Kidney (tissue), 14 donors: Measurements from ENCODE around the gene RAC2. TPM values are rescaled to one million over a fixed set of nuclear protein-coding genes. Genes with fewer than 3 reads are reported as not detected.
A peak's percentile ranks its signal among the peaks of the same experiment; 100 is the strongest.

Experiments
- DNase-seq, 5 donors: peaks; one replicate each; pipeline ENCODE4 v3.0.0-alpha.2; 2013 to 2020
- FAIRE-seq: peaks from 2 replicates; lab custom pipeline; 2012; peaks lifted over from hg19 to GRCh38; lab: Jason Lieb, UNC
- H3K27ac ChIP-seq, 2 donors: one replicate each; pipeline ENCODE4 v1.7.0; 2013; ENCODE audit warnings: low read depth in 2 of 2, low read length in 2 of 2, inconsistent platforms in 1 of 2
- H3K27me3 ChIP-seq: one replicate; pipeline ENCODE4 v1.7.1; 2013; ENCODE audit warnings: low read length, inconsistent platforms; ENCODE audit not compliant: control insufficient read depth, insufficient read depth
- H3K36me3 ChIP-seq, 3 donors: one replicate each; pipeline versions ENCODE4 v1.7.0 to v1.7.1; 2013; ENCODE audit warnings: low read length in 3 of 3, control low read depth in 1 of 3, inconsistent platforms in 1 of 3; ENCODE audit not compliant: insufficient read depth in 3 of 3, control insufficient read depth in 2 of 3
- H3K4me1 ChIP-seq, 3 donors: one replicate each; pipeline versions ENCODE4 v1.7.0 to v1.7.1; 2013; ENCODE audit warnings: low read length in 3 of 3, inconsistent platforms in 1 of 3, low read depth in 1 of 3; ENCODE audit not compliant: control insufficient read depth in 2 of 3, insufficient read depth in 2 of 3
- H3K4me3 ChIP-seq, 3 donors: one replicate each; pipeline versions ENCODE4 v1.7.0 to v1.8.1; 2013; ENCODE audit warnings: low read length in 3 of 3, control low read depth in 1 of 3, inconsistent platforms in 1 of 3
- H3K9ac ChIP-seq, 3 donors: one replicate each; pipeline versions ENCODE4 v1.7.0 to v1.7.1; 2013; ENCODE audit warnings: low read length in 3 of 3, control low read depth in 1 of 3, inconsistent platforms in 1 of 3
- H3K9me3 ChIP-seq, 3 donors: one replicate each; pipeline versions ENCODE4 v1.7.0 to v1.7.1; 2013; ENCODE audit warnings: low read length in 3 of 3, control low read depth in 1 of 3, inconsistent platforms in 1 of 3; ENCODE audit not compliant: control insufficient read depth in 2 of 3, insufficient read depth in 1 of 3
- CTCF ChIP-seq: IDR thresholded peaks from 3 replicates; pipeline ENCODE4 v1.5.1; 2012; ENCODE audit warnings: mild to moderate bottlenecking, moderate library complexity, borderline replicate concordance; ENCODE audit not compliant: insufficient read depth; ENCODE audit errors: extremely low read depth
- intact Hi-C: fragments of 100-400 bp; cut with DNase I; formaldehyde crosslinking; loops from one replicate; pipeline ENCODE4 v1.11.1; 2022
- polyA plus RNA-seq: library from polyadenylated mRNA; stranded (reverse); fragments of 350-450 nt; fragmentation: Illumina TruSeq; extraction: RNeasy Lipid Tissue Mini Kit (QIAGEN cat#74804); gene quantifications from one replicate; pipeline ENCODE4 v1.2.3, GENCODE V29; 2014; ENCODE audit warnings: low read depth, low replicate concordance; ENCODE audit not compliant: insufficient read depth
- total RNA-seq: library from RNA; stranded (reverse); fragmentation: NEBNext Ultra II Directional; extraction: Animal tissue kit (Norgen Biotek cat#: 25700); gene quantifications from one replicate; pipeline ENCODE4 v1.2.1, GENCODE V29; 2021
- donor health status: control.
- donor health status: control.
- donor health status: control.
- donor health status: control.
- donor health status: control.
- donor health status: DM: yes; HTN: yes; CAD: no.
- donor health status: Normal renal cell carcinoma (clear cell type).

RAC2 gene
- total and polyA plus RNA-seq, 2 donors from 2014 or later = 4.5 to 38.6 TPM

GRCh38 chr22:37206841-37207821 is 36.9 kb downstream of the RAC2 start:
- H3K9me3 ChIP-seq = no peaks in the 10 kb centered on the region
- no peak for FAIRE-seq
- no peak overlapping the region for H3K9ac ChIP-seq
- no peaks in the 10 kb centered on the region for H3K36me3 ChIP-seq
- H3K4me3 ChIP-seq = no peak overlapping the region
- DNase-seq = peak in 2 of 5 donors; percentile 42 to 71
- intact Hi-C loops = loop anchor here (10.0 kb wide), 1 partner anchor 122 kb away; no protein-coding TSS in a partner anchor
- H3K4me1 ChIP-seq = no peaks in the 10 kb centered on the region
- TF ChIP-seq CTCF = no peak
- H3K27ac ChIP-seq = no peak overlapping the region
- H3K27me3 ChIP-seq = no peaks in the 10 kb centered on the region

GRCh38 chr22:37206118-37206840 is 37.8 kb downstream of the RAC2 start:
- H3K4me3 ChIP-seq = no peak overlapping the region
- no peaks in the 10 kb centered on the region for H3K36me3 ChIP-seq
- no peaks in the 10 kb centered on the region for H3K27me3 ChIP-seq
- peak in 2 of 5 donors; percentile 28 to 65 for DNase-seq
- no peak for FAIRE-seq
- H3K4me1 ChIP-seq = no peaks in the 10 kb centered on the region
- intact Hi-C loops = loop anchor here (10.0 kb wide), 1 partner anchor 121 kb away; no protein-coding TSS in a partner anchor
- no peak overlapping the region for H3K27ac ChIP-seq
- no peaks in the 10 kb centered on the region for H3K9me3 ChIP-seq
- no peak for TF ChIP-seq CTCF
- H3K9ac ChIP-seq = no peak overlapping the region

- FAIRE-seq = no peak
- H3K27me3 ChIP-seq = no peaks in the 10 kb centered on the region
- TF ChIP-seq CTCF = no peak
- no peak overlapping the region for H3K9ac ChIP-seq
- no peaks in the 10 kb centered on the region for H3K36me3 ChIP-seq
- no peak overlapping the region for H3K27ac ChIP-seq
- peak in 2 of 5 donors; percentile 26 to 48 for DNase-seq
- no peaks in the 10 kb centered on the region for H3K9me3 ChIP-seq
- no peak overlapping the region for H3K4me3 ChIP-seq
- intact Hi-C loops = loop anchor here (10.0 kb wide), 1 partner anchor 120 kb away; no protein-coding TSS in a partner anchor
- H3K4me1 ChIP-seq = no peaks in the 10 kb centered on the region
These were observed 39.0 kb downstream of the RAC2 start for GRCh38 chr22:37205046-37205445.
